HTERT RPE-1 (cell line): ENCODE measurements around the gene ARL11.

Experiments used
- in situ Hi-C: fragments of 300-500 bp; cut with MboI; formaldehyde crosslinking; loops from 4 replicates; pipeline ENCODE4 v1.14.3; 2020; ENCODE audit warnings: low sequenced_read_pairs

Gene ARL11

DNA sequence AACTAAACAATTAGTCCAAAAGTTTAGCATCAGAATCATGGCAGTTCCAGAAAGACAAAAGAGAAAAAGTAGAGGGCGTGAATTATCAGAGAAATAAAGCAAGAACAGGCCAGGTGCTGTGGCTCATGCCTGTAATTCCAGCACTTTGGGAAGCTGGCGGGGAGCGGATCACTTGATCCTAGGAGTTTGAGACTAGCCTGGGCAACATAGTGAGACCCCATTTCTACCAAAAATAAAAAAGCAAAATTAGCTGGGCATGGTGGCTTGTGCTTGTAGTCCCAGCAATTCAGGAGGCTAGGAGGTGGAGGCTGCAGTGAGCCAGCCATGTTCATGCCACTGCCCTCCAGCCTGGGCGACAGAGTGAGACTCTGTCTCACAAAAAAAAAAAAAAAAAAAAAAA lies 18.4 kb downstream of the ARL11 start:
- in situ Hi-C loops = no loop called here

GRCh38 chr13:49649244-49649962 lies 21.1 kb downstream of the ARL11 start:
- in situ Hi-C loops = no loop called here

- in situ Hi-C loops = no loop called here
These were observed 21.6 kb downstream of the ARL11 start for GRCh38 chr13:49649963-49650312.

GRCh38 chr13:49651570-49652354 lies 23.5 kb downstream of the ARL11 start:
- in situ Hi-C loops = no loop called here

DNA sequence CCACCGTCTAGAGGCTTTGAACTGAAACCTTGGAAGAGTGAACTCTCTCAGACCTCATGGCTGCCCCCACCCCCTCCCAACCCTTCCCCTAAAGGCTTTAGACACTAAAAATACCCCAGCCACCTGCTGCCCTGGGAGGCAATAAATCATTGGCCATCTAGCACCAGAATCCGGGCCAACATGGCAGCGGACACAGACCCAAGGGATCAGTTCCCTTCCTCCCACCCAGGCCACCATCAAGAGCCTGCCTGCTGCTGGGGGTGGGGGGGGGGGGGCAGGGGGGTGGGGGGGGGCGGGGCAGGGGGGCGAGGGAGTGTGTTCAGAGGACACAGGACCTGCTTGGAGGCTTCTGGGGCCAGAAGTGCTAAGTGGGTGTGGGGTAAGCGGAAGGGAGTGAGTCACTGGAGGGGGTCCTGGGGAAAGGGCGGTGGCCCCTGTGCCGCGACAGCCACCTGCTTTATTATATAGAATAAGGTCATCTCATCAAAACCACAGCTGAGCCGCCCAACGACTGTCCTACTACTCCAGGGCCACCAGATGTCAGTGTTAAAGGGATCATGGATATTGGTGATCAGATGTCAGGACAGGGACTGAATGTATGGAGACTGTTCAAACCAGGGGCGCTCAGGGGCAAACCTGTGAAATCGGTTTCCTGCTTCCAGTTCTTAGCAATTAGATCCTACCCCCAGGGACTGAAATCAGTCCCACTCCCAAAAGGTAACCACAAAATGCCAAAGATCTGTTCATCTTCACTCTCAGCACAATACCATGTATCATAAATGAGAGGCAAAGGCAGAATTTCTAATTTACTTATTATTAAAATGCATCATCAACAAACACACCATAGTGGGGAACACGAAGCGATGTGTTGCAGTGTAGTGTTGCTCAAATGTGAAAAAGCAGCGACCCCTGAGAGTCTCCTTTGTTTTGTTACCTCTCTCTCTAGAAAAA lies 24.3 kb downstream of the ARL11 start:
- in situ Hi-C loops = no loop called here

DNA sequence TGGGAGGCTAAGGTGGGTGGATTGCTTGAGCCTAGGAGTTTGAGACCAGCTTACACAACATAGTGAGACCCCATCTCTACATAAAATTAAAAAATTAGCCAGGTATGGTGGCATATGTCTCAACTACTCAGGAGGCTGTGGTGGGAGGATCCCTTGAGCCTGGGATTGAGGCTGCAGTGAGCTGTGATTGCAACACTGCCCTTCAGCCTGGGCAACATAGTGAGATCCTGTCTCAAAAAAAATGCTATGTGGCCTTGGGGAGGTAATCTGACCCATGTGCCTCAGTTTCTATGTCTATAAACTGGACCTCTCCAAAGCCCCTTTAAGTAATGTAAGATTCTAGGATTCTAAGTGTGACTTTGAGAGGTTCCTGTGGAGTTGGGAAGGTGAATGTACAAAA lies 25.2 kb downstream of the ARL11 start:
- in situ Hi-C loops = no loop called here

DNA sequence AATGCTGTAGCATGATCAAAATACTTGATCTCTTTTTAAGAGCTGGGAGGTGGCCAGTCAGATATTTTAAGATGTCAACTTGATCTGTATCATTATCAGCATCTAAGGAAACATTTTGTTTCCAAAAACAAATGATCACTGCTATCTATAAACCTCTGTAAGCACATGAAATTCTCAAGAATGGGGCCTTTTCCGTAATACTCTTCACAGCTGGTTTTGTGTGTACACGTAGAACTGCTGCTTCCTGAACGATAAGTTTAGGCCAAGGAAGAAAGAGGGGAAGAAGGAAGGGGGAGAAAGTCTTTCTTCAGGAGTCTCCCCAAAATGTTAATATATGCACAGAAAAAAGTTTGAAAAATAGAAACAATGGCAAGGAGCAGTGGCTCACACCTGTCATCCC lies 25.7 kb downstream of the ARL11 start:
- in situ Hi-C loops = no loop called here

DNA sequence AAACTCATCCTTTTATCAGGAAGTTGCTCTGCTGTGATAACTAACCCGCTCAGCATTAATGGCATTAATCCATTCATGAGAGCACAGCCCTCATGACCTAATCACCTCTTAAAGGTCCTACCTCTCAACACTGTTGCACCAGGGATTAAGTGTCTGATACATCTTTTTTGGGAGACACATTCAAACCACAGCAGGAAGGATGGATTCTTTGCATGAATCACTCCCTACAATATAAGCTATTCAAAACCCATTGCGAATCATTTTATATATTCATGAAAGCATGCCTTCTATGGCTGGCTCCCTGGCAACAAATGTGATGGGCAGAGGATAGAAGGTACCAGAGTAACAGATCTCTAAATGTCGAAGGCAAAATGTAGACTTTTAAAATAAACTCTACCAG lies 27.6 kb downstream of the ARL11 start:
- in situ Hi-C loops = no loop called here

DNA sequence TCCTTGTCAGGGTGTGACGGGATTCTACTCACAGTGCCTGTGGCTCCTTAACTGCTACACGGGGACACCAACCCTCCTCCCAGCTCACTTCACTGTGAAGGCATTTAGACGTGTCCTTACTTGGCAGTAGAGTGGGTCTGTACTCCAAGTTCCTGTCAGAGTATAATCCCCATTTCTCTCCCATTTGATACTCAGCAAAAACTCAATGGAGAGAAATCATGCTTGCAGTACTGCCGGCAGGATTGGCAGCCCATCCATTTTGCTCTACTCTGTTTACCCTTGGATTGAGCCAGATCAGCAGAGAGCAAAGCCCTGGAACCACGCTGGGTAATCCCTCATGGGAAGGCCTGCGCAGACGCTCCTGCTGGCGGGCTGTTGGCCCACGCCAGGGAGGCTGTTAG lies 28.9 kb downstream of the ARL11 start:
- in situ Hi-C loops = no loop called here

DNA sequence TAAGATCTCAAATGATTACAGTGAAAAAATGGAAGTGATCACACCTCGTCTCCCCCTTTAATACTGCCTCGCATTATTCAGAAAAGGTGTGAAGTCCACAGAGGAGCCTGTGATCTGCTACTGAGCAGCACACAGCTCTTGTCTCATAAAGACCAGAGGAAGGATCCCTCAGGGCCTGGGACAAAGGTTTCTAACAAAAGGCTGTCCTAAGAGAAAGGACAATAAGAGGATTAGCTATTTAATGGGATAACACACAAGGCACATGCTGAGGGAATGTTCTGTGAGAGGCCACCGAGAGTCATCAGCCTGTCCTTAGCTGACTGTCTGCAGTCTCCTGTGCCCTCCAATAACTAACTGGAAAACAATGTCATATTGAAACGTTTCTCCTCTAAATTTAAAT lies 36.3 kb downstream of the ARL11 start:
- in situ Hi-C loops = no loop called here

- in situ Hi-C loops = no loop called here
These were observed 39.5 kb downstream of the ARL11 start for GRCh38 chr13:49667773-49668172.

DNA sequence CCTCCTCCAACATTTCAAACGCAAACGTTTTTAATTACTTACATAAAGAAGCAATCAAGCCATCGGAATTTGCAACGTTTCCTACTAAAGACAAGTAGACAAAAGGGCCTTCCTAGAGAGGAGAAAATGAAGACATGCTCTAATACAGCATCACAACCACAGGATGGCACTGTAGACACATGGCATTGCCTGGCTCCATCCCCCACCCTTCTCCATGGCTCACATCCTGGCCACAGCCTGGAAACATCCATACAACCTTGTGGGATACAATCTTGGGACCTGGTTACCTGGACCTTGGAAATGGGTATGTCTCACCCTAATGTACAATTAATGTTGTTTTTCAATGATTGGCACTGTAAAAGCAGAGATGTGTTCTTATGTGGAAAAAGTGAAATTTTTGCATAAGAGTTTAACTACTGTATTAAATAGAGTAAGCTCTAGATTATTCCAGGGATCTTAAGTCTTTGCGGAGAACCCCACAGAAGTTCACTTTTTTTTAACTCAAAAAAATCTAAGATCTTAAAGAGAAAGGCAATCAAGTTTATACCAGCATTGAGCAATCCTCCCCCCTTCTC lies 41.5 kb downstream of the ARL11 start:
- in situ Hi-C loops = no loop called here

- in situ Hi-C loops = no loop called here
These were observed 42.5 kb downstream of the ARL11 start for GRCh38 chr13:49670828-49671227.

- in situ Hi-C loops = no loop called here
These were observed 48.4 kb downstream of the ARL11 start for GRCh38 chr13:49676581-49677298.

GRCh38 chr13:49678191-49678914 lies 50.0 kb downstream of the ARL11 start:
- in situ Hi-C loops = no loop called here

- in situ Hi-C loops = no loop called here
These were observed 50.9 kb downstream of the ARL11 start for GRCh38 chr13:49679246-49679645.

DNA sequence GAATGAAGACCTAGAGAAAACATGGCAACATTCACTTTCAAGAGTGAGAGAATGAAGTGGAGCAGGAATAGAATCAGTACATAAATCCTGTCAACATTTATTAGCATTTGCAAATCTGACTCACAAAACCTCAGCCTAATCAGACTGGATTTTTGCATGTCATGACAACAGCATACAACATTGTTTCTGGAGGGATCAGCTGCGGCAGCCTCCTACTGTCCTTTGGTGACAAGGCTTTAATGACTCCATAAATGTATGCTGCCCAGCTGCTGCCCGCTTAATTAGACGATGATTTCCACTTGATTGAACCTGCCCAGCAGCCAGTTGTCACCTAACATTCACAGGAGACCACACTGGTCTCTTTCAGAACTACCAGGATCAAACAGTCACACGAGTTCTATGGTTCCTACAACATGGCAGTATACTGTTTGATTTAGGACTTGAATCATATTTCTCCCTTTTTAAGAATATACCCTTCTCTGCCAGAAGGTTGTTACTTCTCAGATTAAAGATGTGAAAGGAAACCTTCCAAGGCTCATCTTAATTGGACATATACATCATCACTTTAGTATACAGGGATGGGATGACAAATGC lies 53.6 kb downstream of the ARL11 start:
- in situ Hi-C loops = no loop called here
